DMS 273 (cell line): ENCODE results near the gene TRIL.

Experiments used
- DNase-seq: peaks from one replicate; lab custom pipeline; 2025; ENCODE audit not compliant: unreplicated experiment; lab: John Stamatoyannopoulos, UW

The TRIL gene, protein sequence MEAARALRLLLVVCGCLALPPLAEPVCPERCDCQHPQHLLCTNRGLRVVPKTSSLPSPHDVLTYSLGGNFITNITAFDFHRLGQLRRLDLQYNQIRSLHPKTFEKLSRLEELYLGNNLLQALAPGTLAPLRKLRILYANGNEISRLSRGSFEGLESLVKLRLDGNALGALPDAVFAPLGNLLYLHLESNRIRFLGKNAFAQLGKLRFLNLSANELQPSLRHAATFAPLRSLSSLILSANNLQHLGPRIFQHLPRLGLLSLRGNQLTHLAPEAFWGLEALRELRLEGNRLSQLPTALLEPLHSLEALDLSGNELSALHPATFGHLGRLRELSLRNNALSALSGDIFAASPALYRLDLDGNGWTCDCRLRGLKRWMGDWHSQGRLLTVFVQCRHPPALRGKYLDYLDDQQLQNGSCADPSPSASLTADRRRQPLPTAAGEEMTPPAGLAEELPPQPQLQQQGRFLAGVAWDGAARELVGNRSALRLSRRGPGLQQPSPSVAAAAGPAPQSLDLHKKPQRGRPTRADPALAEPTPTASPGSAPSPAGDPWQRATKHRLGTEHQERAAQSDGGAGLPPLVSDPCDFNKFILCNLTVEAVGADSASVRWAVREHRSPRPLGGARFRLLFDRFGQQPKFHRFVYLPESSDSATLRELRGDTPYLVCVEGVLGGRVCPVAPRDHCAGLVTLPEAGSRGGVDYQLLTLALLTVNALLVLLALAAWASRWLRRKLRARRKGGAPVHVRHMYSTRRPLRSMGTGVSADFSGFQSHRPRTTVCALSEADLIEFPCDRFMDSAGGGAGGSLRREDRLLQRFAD

DNA sequence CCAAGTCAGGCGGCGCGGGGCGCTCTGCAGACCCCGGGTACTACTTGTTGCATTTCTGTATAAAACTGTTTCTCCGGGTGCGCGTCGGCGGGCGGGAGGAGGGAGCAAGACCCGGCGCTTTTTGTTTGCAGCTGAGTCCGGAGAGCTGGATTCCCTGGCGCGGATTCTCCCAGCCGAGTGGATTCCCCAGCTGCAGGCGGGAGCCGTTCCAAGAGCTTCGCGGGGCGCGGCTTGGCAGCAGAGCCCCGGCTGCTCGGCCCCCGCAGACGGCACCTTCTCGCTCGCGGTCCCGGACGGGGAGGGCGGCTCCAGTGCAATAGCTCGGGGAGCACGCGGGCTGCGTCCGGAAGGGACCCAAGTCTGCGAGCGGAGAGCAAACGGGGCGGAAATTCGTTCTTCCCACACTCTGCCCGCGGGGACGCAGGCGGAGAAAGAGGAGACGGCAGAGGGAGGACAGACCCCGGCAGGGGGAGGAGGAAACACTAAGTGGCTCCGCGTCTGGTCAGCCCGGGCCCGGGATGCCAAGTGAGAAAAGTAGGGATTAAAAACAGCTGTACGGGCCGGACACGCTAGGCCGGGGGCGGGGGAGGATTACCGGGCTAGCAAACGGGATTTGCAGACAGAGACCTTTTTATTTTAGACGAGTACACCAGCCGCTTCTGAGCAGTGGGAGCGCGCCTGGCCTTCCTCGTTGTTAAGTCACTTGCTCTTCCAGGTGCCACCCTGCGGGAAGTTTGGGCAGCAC, at the start of gene TRIL:
Gene TRIL (minus strand): TSS at position 96 of the 745 bp plus-strand sequence. CDS start 284 bp downstream, outside the sequence.
- peak; percentile 90 for DNase-seq

DNA sequence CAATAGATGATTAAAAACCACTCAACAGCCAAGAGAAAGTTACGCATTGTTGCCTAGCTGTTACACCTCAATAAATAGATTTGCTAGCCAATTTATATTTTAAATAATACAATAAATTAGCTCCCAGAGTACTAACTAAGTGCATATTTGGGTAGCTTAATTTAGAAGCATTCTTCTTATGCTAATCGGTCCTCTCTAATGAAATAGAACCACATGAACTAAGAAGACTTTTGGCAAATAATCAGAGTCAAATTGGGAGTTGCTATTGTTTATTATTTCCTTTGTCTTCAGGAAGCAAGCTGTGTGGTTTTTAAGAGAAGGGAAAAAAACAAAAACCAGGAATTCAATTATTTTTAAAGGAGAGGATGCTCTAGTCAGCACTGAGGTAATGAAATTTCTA, 49.0 kb upstream of the TRIL start:
- DNase-seq: no peak

DNA sequence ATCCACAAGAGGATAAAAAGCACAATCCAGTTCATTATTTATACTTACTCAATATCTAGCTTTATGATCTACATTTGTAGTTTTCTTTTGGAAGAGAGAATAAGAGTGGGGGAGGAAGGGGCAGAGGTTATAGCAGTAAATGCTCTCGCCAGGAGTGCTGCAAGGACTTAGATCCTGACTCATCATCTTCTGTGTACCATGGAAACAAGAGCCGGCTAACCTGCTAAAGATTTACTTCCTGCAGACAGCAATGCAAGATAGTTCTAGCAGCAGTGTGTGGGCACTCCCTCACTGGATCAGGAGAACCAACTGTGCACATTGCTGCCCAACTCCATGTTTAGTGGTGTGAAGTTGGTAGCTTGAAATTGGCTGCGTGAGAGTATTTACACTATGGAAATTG, 47.7 kb upstream of the TRIL start:
- DNase-seq: no peak

DNA sequence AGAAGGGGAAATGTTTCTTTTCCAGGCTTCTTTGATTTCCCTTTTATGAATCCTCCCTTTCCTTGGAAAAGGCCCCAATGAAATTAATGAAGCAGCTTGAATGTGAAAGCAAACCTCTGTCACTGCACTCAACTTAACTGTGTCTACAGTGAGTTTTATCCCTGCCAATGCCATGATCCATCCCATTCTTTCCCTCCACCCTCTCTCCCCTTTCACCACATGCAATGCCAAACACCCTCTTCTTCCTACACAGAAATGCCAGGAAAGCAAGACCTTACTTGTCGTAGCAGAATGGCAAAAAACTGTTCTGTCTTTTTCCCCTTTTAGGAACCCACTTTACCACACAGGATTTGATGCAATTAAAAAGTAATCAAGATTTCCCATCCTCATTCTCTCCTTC, 47.3 kb upstream of the TRIL start:
- DNase-seq: no peak

DNA sequence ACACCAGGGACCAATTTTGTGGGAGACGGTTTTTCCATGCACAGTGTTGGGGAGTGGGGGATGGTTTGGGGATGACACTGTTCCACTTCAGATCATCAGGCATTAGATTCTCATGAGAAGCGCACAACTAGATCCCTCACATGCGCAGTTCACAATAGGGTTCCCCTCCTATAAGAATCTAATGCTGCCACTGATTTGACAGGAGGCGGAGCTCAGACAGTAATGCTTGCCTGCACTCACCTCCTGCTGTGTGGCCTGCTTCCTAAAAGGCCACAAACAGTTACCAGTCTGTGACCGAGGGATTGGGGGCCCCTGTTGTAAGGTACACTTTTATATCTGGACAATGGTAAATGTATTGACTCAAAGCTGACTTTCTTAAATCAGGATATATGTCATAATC, 45.6 kb upstream of the TRIL start:
- DNase-seq: no peak

DNA sequence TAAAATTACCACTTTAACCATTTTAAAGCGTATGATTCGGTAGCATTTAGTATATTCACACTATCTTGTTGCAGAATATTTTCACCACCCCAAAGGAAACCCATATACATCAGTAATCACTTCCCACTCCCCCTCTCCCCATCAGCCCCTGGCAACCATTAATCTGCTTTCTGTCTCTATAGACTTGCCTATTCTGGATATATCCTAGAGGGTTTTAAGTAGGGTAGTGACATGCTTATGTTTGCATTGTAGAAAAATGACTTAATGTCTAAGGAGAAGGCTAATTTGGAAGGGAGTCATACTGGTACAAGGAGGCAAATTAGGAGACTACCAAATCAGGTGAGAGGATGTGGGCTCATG, 42.6 kb upstream of the TRIL start:
- DNase-seq: no peak

DNA sequence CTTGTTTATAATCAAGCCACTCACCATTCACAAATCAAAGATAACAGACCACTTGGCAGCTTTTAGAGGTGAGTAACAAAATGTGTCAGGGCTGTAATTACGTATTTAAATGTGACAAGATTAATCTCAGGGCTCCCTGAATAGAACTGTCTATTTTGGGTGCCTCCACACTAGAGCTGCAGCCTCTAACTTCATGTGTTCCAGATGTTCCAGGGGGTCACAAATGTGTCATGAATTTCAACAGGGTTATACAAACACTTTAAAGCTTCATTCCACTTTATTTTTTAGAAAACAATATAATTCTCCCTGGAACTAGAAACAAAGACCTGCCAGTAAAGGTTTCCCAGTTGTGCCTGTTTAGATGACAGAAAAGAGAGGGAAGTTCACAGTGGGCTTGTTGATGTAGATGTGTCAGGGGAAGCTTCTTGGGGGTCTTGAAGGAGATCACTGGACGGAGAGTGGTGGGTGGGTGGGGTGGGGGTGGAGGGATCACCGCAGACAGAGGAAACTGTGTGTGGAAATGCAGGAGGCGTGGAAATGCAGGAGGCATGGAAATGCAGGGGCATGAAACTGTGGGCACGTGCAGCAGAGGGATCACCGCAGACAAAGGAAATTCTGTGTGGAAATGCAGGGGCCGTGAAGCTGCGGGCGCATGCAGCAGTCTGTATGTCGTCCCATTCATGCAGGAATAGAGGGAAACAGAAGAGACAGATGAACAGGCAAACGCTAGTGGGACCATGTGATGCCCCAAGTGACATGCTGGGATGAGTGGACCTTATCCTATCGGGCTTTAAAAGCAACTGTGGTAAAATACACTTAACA, 42.0 kb upstream of the TRIL start:
- DNase-seq: no peak

DNA sequence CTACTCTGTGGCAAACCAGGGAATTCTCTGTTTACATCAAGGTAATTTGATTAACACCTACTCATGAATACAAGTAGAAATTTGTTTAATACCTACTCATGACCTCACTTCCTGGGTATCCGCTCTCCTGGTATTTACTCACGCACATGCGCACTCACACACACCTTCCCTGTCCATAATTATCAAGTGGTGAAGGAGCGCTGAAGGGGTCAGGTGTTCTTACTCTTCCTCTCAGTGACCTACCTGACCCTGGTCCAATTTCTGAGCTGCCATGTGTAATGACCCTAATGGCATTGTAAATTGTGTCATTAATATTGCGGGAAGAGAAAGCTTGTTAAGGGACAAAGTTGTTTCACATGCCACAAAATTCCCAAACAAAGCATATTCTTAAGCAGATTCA, 41.3 kb upstream of the TRIL start:
- no peak for DNase-seq

DNA sequence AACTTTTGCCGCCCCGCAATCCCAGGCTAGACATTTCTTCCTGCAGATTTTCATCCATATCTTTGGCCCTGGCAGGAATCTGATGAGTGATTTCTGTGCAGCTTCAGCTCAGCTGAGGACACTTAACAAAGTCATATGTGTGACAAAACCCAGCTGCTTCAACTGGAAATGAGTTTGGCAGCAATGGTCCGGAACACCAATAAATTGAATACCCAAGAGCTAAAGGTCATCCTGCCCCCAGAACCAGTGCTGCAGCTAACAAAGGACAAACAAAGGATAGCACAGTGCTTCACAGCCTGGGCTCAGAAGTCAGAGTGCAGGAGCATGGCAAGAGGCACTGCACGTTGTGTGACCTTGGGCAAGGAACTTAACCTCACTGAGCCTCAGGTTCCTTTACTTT, 40.0 kb upstream of the TRIL start:
- DNase-seq: no peak

DNA sequence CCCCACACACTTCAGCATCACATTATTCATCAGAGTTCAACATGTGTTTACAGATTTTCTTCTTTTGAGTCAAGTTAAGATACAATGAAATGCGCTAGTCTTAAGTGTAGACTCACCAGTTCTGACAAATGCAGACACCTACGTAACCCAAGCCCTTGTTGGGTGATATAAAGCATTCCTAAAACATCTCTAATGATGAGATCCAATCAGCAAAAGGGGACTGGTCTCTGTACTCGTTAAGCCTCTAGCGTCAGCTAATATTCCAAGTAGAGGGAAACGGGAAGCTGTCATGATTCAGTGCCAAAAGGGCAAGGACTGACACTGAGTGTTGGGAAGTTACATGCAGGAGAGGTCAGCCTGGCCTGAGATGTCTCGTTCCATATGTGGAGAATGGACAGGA, 38.7 kb upstream of the TRIL start:
- DNase-seq: no peak

DNA sequence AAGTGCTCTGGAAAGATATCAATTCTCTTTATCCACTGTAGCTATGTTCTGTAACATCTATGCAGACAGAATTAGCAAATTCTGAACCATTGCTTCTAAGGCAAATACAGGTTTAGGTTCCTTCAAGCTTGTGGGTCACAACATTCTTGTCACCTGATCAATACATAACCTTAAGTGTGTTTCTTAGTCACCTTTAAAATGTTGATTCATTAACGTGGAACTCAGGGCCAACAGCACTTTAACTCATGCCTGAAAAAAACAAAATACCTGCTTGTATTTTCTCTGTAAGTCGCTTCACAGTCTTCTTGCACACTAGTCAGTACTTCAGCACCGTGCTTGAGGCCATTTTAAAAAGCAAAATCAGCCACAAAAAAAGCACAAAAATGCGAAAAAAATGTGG, 35.2 kb upstream of the TRIL start:
- DNase-seq: no peak

DNA sequence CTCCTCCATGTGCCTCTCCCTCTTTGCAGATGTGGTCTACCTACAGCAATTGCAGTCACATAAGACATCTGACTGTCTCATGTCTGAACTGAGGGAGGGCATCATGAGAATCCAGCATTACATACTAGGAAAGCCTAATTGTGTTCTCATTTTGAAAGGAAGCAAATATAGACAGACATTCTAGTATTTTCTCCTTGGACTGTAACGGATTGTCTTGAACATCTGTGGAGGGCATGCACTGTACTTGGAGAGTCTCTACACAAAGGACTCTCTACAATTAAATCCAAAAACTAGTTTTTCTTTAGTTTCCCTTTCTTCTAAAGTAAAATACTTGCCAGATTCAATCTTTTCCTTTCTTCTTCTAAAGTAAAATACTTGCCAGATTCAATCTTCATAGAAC, 34.7 kb upstream of the TRIL start:
- DNase-seq: no peak

DNA sequence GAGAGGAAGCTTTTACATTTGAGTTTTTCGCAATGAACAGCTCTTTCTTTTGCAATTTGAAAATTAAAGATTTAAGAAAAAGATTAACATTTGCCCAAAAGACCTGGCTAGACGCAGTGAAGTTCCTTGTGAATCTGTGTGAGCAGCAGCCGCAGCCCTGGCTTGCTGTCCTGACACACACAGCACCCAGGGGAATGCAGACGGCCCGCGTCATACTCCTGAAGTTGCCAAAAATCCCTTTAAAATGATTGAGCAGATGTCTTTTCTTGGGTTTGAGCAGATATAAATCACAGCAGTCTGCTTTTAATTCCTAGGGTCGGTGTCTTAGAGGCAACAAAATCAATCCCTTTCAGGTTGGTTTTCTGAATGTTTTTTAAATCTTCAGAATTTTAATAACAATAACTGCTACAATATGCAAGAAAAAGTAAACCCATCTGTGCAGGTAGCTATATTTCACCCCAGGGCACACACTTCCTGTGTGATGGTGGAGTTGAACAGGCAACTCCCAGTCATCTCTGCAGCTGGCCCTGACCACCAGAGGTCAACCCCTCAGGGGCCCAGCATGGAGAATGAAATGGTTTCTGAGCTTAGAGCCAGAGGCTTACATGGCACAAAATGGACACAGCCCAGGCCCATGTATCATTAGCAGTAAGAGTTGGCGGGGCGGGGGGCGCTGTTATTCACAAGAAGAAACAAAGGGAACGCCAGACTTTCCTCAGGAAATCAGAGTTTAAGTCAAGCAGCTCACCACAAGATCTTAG, 32.2 kb upstream of the TRIL start:
- DNase-seq: peak; percentile 97

DNA sequence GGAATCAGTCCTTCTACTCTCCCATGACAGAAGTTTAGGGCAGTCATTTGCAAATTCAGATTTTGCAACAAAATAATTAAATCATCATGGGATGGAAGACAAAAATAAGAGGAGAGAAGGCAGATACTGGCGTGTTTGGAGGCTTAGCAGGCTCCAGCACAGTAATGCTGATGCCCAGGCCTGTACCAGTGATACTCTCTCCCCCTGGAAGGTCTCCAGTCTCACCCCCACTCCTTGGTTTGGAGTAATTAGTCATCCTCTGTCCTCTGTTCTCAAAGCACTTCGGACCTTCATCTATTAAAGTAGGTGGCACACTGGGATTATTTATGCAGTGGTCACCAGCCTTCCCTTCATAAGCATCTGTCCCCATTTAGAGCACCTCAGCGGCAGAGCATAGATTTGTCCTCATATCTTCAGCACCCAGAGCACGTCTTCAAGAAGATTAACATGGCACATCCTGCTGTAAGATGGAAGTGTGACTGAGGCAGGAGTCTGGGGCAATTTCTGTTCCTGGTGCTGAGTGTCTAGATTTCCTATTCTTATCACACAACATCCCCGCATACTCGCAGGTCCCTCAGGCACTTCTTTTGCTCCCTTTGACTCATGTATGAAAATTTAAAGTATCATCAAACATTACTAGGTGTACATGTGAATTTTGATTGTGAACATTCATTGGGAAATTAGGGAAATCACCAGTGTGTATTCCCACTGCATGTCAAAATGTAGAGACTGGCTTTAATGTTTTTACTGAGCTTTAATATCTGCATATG, 31.3 kb upstream of the TRIL start:
- DNase-seq: no peak

DNA sequence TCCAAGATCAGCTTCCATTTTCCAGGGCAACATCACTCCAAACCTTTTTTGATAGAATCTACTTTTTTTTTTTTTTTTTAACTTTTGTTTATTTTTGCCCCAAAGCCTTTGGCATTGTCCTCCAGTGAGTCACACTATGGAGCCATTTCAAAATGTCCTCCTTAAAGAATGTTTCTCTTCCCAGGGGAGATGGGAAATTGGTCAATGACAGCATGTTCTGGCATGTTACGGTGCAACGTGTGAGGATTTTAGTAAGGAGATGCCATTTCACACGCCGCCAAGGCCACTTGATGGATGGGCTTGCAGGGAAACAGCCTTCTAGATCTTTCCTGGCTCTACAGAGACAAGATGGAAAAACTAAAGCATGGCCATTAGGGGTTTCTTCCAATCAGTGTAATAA, 30.7 kb upstream of the TRIL start:
- DNase-seq: peak; percentile 39

DNA sequence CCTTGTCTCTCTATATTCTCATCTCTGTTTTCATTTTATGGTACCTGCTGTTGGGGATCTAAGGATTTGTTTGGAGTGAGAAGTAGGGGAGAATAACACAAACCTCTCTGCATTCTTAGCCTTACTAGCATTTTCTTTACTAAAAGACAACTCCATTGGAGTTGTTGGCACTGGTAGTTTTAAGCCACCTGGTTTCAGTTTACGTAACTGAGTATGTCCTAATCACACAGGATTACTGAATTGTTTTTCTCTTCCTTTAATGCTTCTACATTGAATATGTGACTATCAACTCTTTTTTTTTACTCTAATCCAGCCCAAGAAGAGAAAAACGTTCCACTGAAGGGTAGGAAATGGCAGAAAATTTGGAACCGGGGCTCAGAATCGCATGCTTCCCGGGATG, 30.0 kb upstream of the TRIL start:
- no peak for DNase-seq

DNA sequence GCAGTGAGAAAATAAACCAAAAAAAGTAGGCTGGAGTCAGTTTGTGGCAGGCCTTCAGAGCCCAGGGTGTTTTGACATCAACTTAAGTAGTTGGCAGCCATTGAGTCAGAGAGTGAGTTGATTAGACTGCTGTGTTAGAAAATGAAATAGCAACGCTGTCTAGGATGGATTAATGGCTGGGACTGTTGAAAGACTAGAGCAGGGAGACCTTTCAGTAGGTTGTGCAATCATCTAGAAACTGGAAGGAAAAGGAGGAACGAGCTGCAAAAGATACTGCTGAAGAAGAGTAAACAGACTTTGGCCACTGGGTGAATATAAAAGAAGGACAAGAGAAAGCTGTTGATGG, 28.6 kb upstream of the TRIL start:
- no peak for DNase-seq

DNA sequence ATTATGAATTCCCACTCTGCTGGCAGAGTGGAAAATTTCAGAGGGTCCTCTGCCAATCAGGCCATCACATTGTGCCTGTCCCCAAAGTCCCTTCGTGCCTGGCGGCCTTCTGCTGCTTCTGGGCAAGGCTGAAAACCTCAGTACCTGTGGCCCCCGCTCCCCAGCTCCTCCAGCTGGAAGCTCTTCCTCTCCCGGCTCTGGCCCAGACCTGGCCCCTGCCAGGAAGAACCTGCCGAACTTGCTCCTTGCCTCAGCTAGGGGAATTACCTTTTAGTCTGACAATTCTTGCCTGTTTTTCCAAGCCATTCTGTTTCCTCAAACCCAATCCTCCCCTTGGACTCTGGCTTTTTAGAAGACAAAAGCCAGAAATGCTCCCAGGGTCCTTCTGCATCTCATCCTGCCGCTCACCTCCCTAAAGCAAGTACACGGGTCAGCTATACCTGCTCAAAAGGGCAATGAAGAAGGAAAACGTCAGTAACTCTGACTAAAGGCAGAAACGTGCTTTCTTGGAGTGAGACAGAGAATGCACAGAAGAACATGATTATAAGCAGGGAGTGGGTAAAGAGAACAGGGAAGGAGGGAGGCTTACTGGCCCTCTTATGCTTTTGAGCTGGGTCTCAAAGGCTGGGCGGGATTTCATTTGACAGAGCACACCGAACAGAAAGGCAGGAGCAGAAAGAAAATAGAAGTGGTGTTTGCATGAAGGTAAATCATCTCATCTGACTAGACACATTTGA, 28.1 kb upstream of the TRIL start:
- no peak for DNase-seq

DNA sequence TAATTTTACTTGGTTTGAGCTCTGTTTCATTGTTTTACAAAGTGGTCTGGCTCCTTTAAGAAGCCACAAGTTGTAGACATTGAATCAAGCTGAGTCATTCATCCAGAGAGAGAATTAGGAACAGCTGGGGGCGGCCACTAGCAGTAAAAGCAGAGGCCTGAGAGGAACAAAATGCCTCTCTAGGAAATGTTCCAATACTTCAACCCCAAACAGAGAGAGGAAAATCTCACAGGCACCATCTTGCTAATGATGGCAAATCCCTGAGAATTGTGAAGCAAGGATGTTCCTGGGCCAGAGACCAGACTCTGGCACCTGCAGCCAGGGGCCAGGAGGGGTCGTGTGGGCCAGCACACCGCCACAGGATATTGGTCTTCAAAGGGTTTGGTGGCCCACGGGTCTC, 26.5 kb upstream of the TRIL start:
- peak; percentile 89 for DNase-seq
